Ishikawa (cell line): ENCODE data around the gene WBP2.

ENCODE experiments used
- CEBPB ChIP-seq: IDR thresholded peaks from 2 replicates; pipeline ENCODE4 v1.6.1; 2012
- CREB1 ChIP-seq: IDR thresholded peaks from 2 replicates; pipeline ENCODE4 v1.6.1; 2012; ENCODE audit warnings: low read depth
- EGR1 ChIP-seq: IDR thresholded peaks from 2 replicates; pipeline ENCODE4 v1.6.1; 2012
- EP300 ChIP-seq: IDR thresholded peaks from 2 replicates; pipeline ENCODE4 v1.6.1; 2012; ENCODE audit warnings: borderline replicate concordance
- FOXM1 ChIP-seq: IDR thresholded peaks from 2 replicates; pipeline ENCODE4 v1.6.1; 2012; ENCODE audit warnings: low read depth, borderline replicate concordance
- MAX ChIP-seq: IDR thresholded peaks from 2 replicates; pipeline ENCODE4 v1.6.1; 2012
- NFIC ChIP-seq: IDR thresholded peaks from 2 replicates; pipeline ENCODE4 v1.6.1; 2012
- RAD21 ChIP-seq: IDR thresholded peaks from 2 replicates; pipeline ENCODE4 v1.6.1; 2012; ENCODE audit warnings: low read depth
- REST ChIP-seq: IDR thresholded peaks from 2 replicates; pipeline ENCODE4 v1.6.1; 2012; ENCODE audit warnings: low read depth, mild to moderate bottlenecking
- TAF1 ChIP-seq: IDR thresholded peaks from 2 replicates; pipeline ENCODE4 v1.6.1; 2012; ENCODE audit warnings: low read depth, mild to moderate bottlenecking
- TCF12 ChIP-seq: IDR thresholded peaks from 2 replicates; pipeline ENCODE4 v1.6.1; 2012; ENCODE audit warnings: low read depth
- TEAD4 ChIP-seq: IDR thresholded peaks from 2 replicates; pipeline ENCODE4 v1.6.1; 2012
- USF1 ChIP-seq: IDR thresholded peaks from 2 replicates; pipeline ENCODE4 v1.6.1; 2012
- YY1 ChIP-seq: IDR thresholded peaks from 2 replicates; pipeline ENCODE4 v1.6.1; 2012; ENCODE audit warnings: low read depth
- ZBTB7A ChIP-seq: IDR thresholded peaks from 2 replicates; pipeline ENCODE4 v1.6.1; 2012; ENCODE audit warnings: low read depth

Gene WBP2

GRCh38 chr17:75853433-75853832, 1.7 kb downstream of the WBP2 start:
- TF ChIP-seq CEBPB (no peak), EGR1 (no peak), RAD21 (no peak), TEAD4 (no peak), YY1 (no peak), TAF1 (no peak), USF1 (no peak), CREB1 (no peak), ZBTB7A (no peak), MAX (no peak)

- TF ChIP-seq REST (no peak), YY1 (no peak), EGR1 (no peak), CREB1 (no peak), CEBPB (no peak), USF1 (no peak), NFIC (no peak), MAX (no peak), TEAD4 (no peak), ZBTB7A (no peak), TAF1 (no peak), RAD21 (no peak)
These were observed 4.0 kb downstream of the WBP2 start for GRCh38 chr17:75850928-75851692.

- TF ChIP-seq FOXM1: no peak
- no peak for TF ChIP-seq RAD21
- no peak for TF ChIP-seq MAX
- no peak for TF ChIP-seq TCF12
- no peak for TF ChIP-seq ZBTB7A
These were observed 5.4 kb downstream of the WBP2 start for GRCh38 chr17:75849724-75850123.

- TF ChIP-seq EGR1 (no peak), EP300 (no peak), TCF12 (no peak), FOXM1 (no peak), USF1 (no peak), YY1 (no peak), CEBPB (no peak), CREB1 (no peak), NFIC (no peak), TAF1 (no peak)
These were observed 5.9 kb downstream of the WBP2 start for GRCh38 chr17:75849279-75849646.

- TF ChIP-seq YY1: peak; percentile 29; the same call in 1 of the 2 replicates
- TF ChIP-seq RAD21: peak; percentile 61
- no peak for TF ChIP-seq NFIC
These were observed 6.4 kb downstream of the WBP2 start for GRCh38 chr17:75848523-75849278.

- TF ChIP-seq MAX: no peak
- TF ChIP-seq REST: no peak
- no peak for TF ChIP-seq USF1
- no peak for TF ChIP-seq FOXM1
- TF ChIP-seq EGR1: no peak
- no peak for TF ChIP-seq RAD21
- TF ChIP-seq YY1: no peak
- no peak for TF ChIP-seq NFIC
- no peak for TF ChIP-seq TEAD4
- TF ChIP-seq TCF12: no peak
- TF ChIP-seq CREB1: no peak
- no peak for TF ChIP-seq CEBPB
- TF ChIP-seq EP300: no peak
- TF ChIP-seq TAF1: no peak
These were observed 7.3 kb downstream of the WBP2 start for GRCh38 chr17:75847614-75848522.
